PC-9 (cell line): Measurements from ENCODE around the gene KLK11. TPM values are rescaled to one million over a fixed set of nuclear protein-coding genes. Genes with fewer than 3 reads are reported as not detected.

ENCODE experiments used
- BruUV-seq: library from RNA; stranded (reverse); fragments of 400-500 nt; replicated peaks from 2 replicates; lab custom pipeline; 2021; lab: Mats Ljungman, UMichigan
- CTCF ChIA-PET: fragments of 300-600 bp; sonication (Branson Sonifier 250); formaldehyde crosslinking; loops from one replicate; lab custom pipeline; 2022; ENCODE audit warnings: antibody characterized with exemption; lab: Charles Lee
- POLR2A ChIA-PET: fragments of 300-600 bp; sonication (Branson Sonifier 250); formaldehyde crosslinking; loops from one replicate; lab custom pipeline; 2022; ENCODE audit warnings: antibody characterized with exemption; ENCODE audit not compliant: unreplicated experiment; lab: Charles Lee
- DNase-seq, 2 experiments: peaks; one replicate each; pipeline versions ENCODE4 v3.0.0 to v3.0.0-alpha.2; 2015 to 2022; ENCODE audit warnings: mixed read lengths in 1 of 2
- H2AFZ ChIP-seq: fragments of 200-600 bp; sonication (generic); 2 replicates; pipeline ENCODE4 v1.8.1; 2017; ENCODE audit warnings: antibody characterized with exemption
- H3F3A ChIP-seq: fragments of 200-600 bp; sonication (generic); 2 replicates; pipeline ENCODE4 v1.8.1; 2017; ENCODE audit warnings: antibody characterized with exemption, mild to moderate bottlenecking, low read depth; ENCODE audit not compliant: insufficient read depth
- H3K27ac ChIP-seq: fragments of 200-600 bp; sonication (generic); 2 replicates; pipeline ENCODE4 v1.6.1; 2016; ENCODE audit warnings: mixed run types
- H3K27me3 ChIP-seq: fragments of 200-600 bp; sonication (generic); 2 replicates; pipeline ENCODE4 v1.6.1; 2016; ENCODE audit warnings: low read depth, mixed run types; ENCODE audit not compliant: insufficient read depth
- H3K36me3 ChIP-seq: fragments of 200-600 bp; sonication (generic); 2 replicates; pipeline ENCODE4 v1.6.1; 2016; ENCODE audit warnings: low read depth, mixed run types
- H3K4me1 ChIP-seq: fragments of 200-600 bp; sonication (generic); replicated peaks from 2 replicates; pipeline ENCODE4 v1.6.1; 2016; ENCODE audit warnings: mixed run types; ENCODE audit not compliant: insufficient read depth
- H3K4me2 ChIP-seq: fragments of 200-600 bp; sonication (generic); 2 replicates; pipeline ENCODE4 v1.6.1; 2017; ENCODE audit warnings: mixed run types
- H3K4me3 ChIP-seq: fragments of 200-600 bp; sonication (generic); 2 replicates; pipeline ENCODE4 v1.6.1; 2016; ENCODE audit warnings: mixed run types
- H3K79me2 ChIP-seq: fragments of 200-600 bp; sonication (generic); 2 replicates; pipeline ENCODE4 v1.6.1; 2017; ENCODE audit warnings: low read depth, mixed run types
- H3K9me2 ChIP-seq: fragments of 200-600 bp; sonication (generic); 2 replicates; pipeline ENCODE4 v1.8.1; 2017; ENCODE audit warnings: mild to moderate bottlenecking; ENCODE audit not compliant: insufficient read depth
- H3K9me3 ChIP-seq: fragments of 200-600 bp; sonication (generic); 2 replicates; pipeline ENCODE4 v1.8.1; 2016; ENCODE audit warnings: low read depth; ENCODE audit not compliant: insufficient read depth
- H4K20me1 ChIP-seq: fragments of 200-600 bp; sonication (generic); 2 replicates; pipeline ENCODE4 v1.8.1; 2017; ENCODE audit not compliant: insufficient read depth
- CTCF ChIP-seq: fragments of 200-600 bp; sonication (generic); conservative IDR thresholded peaks from 2 replicates; pipeline ENCODE4 v1.6.1; 2017; ENCODE audit warnings: mixed run types, antibody characterized with exemption, mild to moderate bottlenecking, moderate library complexity
- EZH2 ChIP-seq: fragments of 200-600 bp; sonication (generic); IDR thresholded peaks from 2 replicates; pipeline ENCODE4 v1.8.0; 2017; ENCODE audit warnings: antibody characterized with exemption, low read depth
- intact Hi-C: fragments of 100-400 bp; cut with micrococcal nuclease; formaldehyde crosslinking; loops from one replicate; pipeline ENCODE4 v1.10.0; 2022; ENCODE audit not compliant: unreplicated experiment
- total RNA-seq: library from RNA; stranded (reverse); gene quantifications from 2 replicates; pipeline ENCODE4 v1.2.3, GENCODE V29; 2021

KLK11 gene
- total RNA-seq, 1 experiment from 2014 or later: 1.5 TPM

- Histone ChIP-seq H3K36me3 (no peaks in the 10 kb centered on the region), H3K79me2 (no peaks in the 10 kb centered on the region), H2AFZ (no peak overlapping the region), H3K4me1 (peaks cover 4% of the 10 kb centered on the region; the same call in 1 of the 2 replicates), H3K9me3 (no peaks in the 10 kb centered on the region), H3K27ac (no peak overlapping the region), H4K20me1 (no peaks in the 10 kb centered on the region), H3K27me3 (peaks cover 22% of the 10 kb centered on the region; the same call in 1 of the 2 replicates), H3K4me2 (no peak overlapping the region), H3F3A (peaks cover 11% of the 10 kb centered on the region; the same call in 1 of the 2 replicates), H3K9me2 (no peaks in the 10 kb centered on the region), H3K4me3 (no peak overlapping the region)
- ChIA-PET POLR2A (interaction anchor here (0.7 kb wide), 1 partner anchor 8 kb away, joined by 9 read pairs; no protein-coding TSS in a partner anchor), CTCF (no interaction called here)
- intact Hi-C loops: no loop called here
- TF ChIP-seq EZH2: no peak
- no peak for TF ChIP-seq CTCF
- BruUV-seq: no TSS peak
- peak in 1 of 2 experiments; percentile 26 for DNase-seq
These were observed 1.0 kb downstream of the KLK11 start for GRCh38 chr19:51025401-51025800.

GRCh38 chr19:51024924-51025323, 1.5 kb downstream of the KLK11 start:
- no peaks in the 10 kb centered on the region for H3K9me2 ChIP-seq
- no peak overlapping the region for H2AFZ ChIP-seq
- H3F3A ChIP-seq: peaks cover 15% of the 10 kb centered on the region; the same call in 1 of the 2 replicates
- H4K20me1 ChIP-seq: no peaks in the 10 kb centered on the region
- POLR2A ChIA-PET: no interaction called here
- H3K79me2 ChIP-seq: no peaks in the 10 kb centered on the region
- no peak overlapping the region for H3K4me3 ChIP-seq
- peaks cover 9% of the 10 kb centered on the region for H3K4me1 ChIP-seq
- no peak overlapping the region for H3K27ac ChIP-seq
- peaks cover 22% of the 10 kb centered on the region; the same call in 1 of the 2 replicates for H3K27me3 ChIP-seq
- DNase-seq: peak in 1 of 2 experiments; percentile 8
- H3K36me3 ChIP-seq: no peaks in the 10 kb centered on the region
- no TSS peak for BruUV-seq
- intact Hi-C loops: no loop called here
- TF ChIP-seq CTCF (no peak), EZH2 (no peak)
- no peak overlapping the region for H3K4me2 ChIP-seq
- no peaks in the 10 kb centered on the region for H3K9me3 ChIP-seq
- CTCF ChIA-PET: no interaction called here

- H4K20me1 ChIP-seq: no peaks in the 10 kb centered on the region
- no peaks in the 10 kb centered on the region for H3K36me3 ChIP-seq
- H3K4me1 ChIP-seq: peaks cover 15% of the 10 kb centered on the region
- H3K4me3 ChIP-seq: no peak overlapping the region
- H3K9me2 ChIP-seq: no peaks in the 10 kb centered on the region
- BruUV-seq: no TSS peak
- DNase-seq: peak in 1 of 2 experiments; percentile 9
- no peak overlapping the region for H2AFZ ChIP-seq
- no peak overlapping the region for H3K27ac ChIP-seq
- H3K79me2 ChIP-seq: no peaks in the 10 kb centered on the region
- ChIA-PET CTCF (no interaction called here), POLR2A (no interaction called here)
- intact Hi-C loops: no loop called here
- TF ChIP-seq CTCF: no peak
- TF ChIP-seq EZH2: no peak
- H3F3A ChIP-seq: peaks cover 23% of the 10 kb centered on the region; the same call in 1 of the 2 replicates
- peaks cover 22% of the 10 kb centered on the region; the same call in 1 of the 2 replicates for H3K27me3 ChIP-seq
- no peaks in the 10 kb centered on the region for H3K9me3 ChIP-seq
- H3K4me2 ChIP-seq: no peak overlapping the region
These were observed 2.5 kb downstream of the KLK11 start for GRCh38 chr19:51023946-51024345.
